Nephron progenitor cell (in vitro differentiated cells): ENCODE data around the gene CBL.

Experiments used
- DNase-seq: peaks from one replicate; pipeline ENCODE4 v3.0.0; 2021
- H3K27ac Mint-ChIP-seq: 2 replicates; pipeline ENCODE4 v1.8.0; 2021; ENCODE audit warnings: mild to moderate bottlenecking, moderate library complexity, mixed read lengths
- H3K27me3 Mint-ChIP-seq: 2 replicates; pipeline ENCODE4 v1.8.0; 2021; ENCODE audit warnings: mild to moderate bottlenecking, low read depth, mixed read lengths; ENCODE audit not compliant: poor library complexity
- H3K36me3 Mint-ChIP-seq: 2 replicates; pipeline ENCODE4 v1.8.0; 2021; ENCODE audit warnings: low read depth, mixed read lengths
- H3K4me1 Mint-ChIP-seq: 2 replicates; pipeline ENCODE4 v1.8.0; 2021; ENCODE audit warnings: mixed read lengths
- H3K4me3 Mint-ChIP-seq: 2 replicates; pipeline ENCODE4 v1.8.0; 2021; ENCODE audit warnings: mild to moderate bottlenecking, moderate library complexity, mixed read lengths
- H3K9me3 Mint-ChIP-seq: 2 replicates; pipeline ENCODE4 v1.8.0; 2021; ENCODE audit warnings: mild to moderate bottlenecking, moderate library complexity, mixed read lengths
- CTCF ChIP-seq: fragments of 200-600 bp; sonication (generic); IDR thresholded peaks from 2 replicates; pipeline ENCODE4 v1.5.0; 2021; ENCODE audit warnings: antibody characterized with exemption

Gene CBL

GRCh38 chr11:119303227-119303718 lies 97.1 kb downstream of the CBL start:
- no peak overlapping the region for H3K4me3 Mint-ChIP-seq
- TF ChIP-seq CTCF = no peak
- H3K9me3 Mint-ChIP-seq = no peaks in the 10 kb centered on the region
- H3K27ac Mint-ChIP-seq = peak overlapping the region; percentile 70
- no peak for DNase-seq
- no peaks in the 10 kb centered on the region for H3K27me3 Mint-ChIP-seq
- H3K4me1 Mint-ChIP-seq = peaks cover 20% of the 10 kb centered on the region
- H3K36me3 Mint-ChIP-seq = peaks cover 57% of the 10 kb centered on the region

- peak overlapping the region; percentile 33 for H3K27ac Mint-ChIP-seq
- no peak for DNase-seq
These were observed 99.6 kb downstream of the CBL start for GRCh38 chr11:119305556-119306372.

GRCh38 chr11:119306373-119306890 lies 100.3 kb downstream of the CBL start:
- Mint-ChIP-seq H3K4me1 (peaks cover 20% of the 10 kb centered on the region), H3K36me3 (peaks cover 42% of the 10 kb centered on the region), H3K9me3 (no peaks in the 10 kb centered on the region), H3K27me3 (no peaks in the 10 kb centered on the region), H3K4me3 (no peak overlapping the region), H3K27ac (peak overlapping the region; percentile 90)
- no peak for DNase-seq
- no peak for TF ChIP-seq CTCF

More at GRCh38 chr11:119305556-119306372, 99.6 kb downstream of the CBL start:
- TF ChIP-seq CTCF = no peak
- Mint-ChIP-seq H3K36me3 (peaks cover 48% of the 10 kb centered on the region), H3K4me3 (no peak overlapping the region), H3K27me3 (no peaks in the 10 kb centered on the region), H3K9me3 (no peaks in the 10 kb centered on the region), H3K4me1 (peaks cover 20% of the 10 kb centered on the region)

GRCh38 chr11:119307219-119307618 lies 101.1 kb downstream of the CBL start:
- peak overlapping the region; percentile 90 for H3K27ac Mint-ChIP-seq
- no peak for DNase-seq
- no peak overlapping the region for H3K4me3 Mint-ChIP-seq
- H3K4me1 Mint-ChIP-seq = peaks cover 20% of the 10 kb centered on the region
- TF ChIP-seq CTCF = no peak
- H3K9me3 Mint-ChIP-seq = no peaks in the 10 kb centered on the region
- H3K36me3 Mint-ChIP-seq = peaks cover 40% of the 10 kb centered on the region
- H3K27me3 Mint-ChIP-seq = no peaks in the 10 kb centered on the region

GRCh38 chr11:119307974-119308373 lies 101.8 kb downstream of the CBL start:
- DNase-seq = no peak
- Mint-ChIP-seq H3K27me3 (no peaks in the 10 kb centered on the region), H3K9me3 (no peaks in the 10 kb centered on the region), H3K36me3 (peaks cover 34% of the 10 kb centered on the region), H3K4me1 (peaks cover 20% of the 10 kb centered on the region), H3K4me3 (no peak overlapping the region), H3K27ac (no peak overlapping the region)
- no peak for TF ChIP-seq CTCF
